ENCODE results near the gene RDX.

DNA sequence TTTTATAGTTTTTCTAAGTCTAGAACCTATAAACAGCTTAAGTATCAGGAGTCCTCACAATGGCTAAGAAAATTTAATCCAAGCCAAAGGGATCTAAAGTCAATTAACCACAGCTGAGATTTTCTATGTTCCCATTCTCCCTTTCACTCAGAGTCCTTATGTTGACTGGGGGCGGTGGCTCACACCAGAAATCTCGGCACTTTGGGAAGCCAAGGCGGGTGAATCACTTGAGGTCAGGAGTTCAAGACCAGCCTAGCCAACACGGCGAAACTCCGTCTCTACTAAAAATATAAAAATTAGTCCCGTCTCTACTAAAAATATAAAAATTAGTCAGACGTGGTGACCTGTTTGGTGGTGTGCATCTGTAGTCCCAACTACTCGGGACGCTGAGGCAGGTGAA lies 6.9 kb downstream of the RDX start:
- TF ChIP-seq, protein P1, sequence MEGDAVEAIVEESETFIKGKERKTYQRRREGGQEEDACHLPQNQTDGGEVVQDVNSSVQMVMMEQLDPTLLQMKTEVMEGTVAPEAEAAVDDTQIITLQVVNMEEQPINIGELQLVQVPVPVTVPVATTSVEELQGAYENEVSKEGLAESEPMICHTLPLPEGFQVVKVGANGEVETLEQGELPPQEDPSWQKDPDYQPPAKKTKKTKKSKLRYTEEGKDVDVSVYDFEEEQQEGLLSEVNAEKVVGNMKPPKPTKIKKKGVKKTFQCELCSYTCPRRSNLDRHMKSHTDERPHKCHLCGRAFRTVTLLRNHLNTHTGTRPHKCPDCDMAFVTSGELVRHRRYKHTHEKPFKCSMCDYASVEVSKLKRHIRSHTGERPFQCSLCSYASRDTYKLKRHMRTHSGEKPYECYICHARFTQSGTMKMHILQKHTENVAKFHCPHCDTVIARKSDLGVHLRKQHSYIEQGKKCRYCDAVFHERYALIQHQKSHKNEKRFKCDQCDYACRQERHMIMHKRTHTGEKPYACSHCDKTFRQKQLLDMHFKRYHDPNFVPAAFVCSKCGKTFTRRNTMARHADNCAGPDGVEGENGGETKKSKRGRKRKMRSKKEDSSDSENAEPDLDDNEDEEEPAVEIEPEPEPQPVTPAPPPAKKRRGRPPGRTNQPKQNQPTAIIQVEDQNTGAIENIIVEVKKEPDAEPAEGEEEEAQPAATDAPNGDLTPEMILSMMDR (conservative IDR thresholded peaks at IDR 0.05; ENCODE audit: low read length) = no peak
- TF ChIP-seq EZH2phosphoT487 (IDR thresholded peaks at IDR 0.05; ENCODE audit: borderline replicate concordance, low read depth, low read length) = no peak

All from OCI-LY7 (cell line).